OCI-LY1 (cell line): ENCODE data around the gene NAV3.

Experiments used
- H2AFZ ChIP-seq: fragments of 200-600 bp; sonication (generic), shearing (Covaris generic); 2 replicates; pipeline ENCODE4 v1.6.0; 2014; ENCODE audit warnings: antibody characterized with exemption, mild to moderate bottlenecking, low read length
- H3F3A ChIP-seq: fragments of 200-600 bp; sonication (generic), shearing (Covaris generic); 2 replicates; pipeline ENCODE4 v1.6.0; 2014; ENCODE audit warnings: mild to moderate bottlenecking, antibody characterized with exemption, low read length, moderate library complexity; ENCODE audit not compliant: insufficient read depth
- H3K27ac ChIP-seq: fragments of 200-600 bp; sonication (generic); 2 replicates; pipeline ENCODE4 v1.5.1; 2014; ENCODE audit warnings: low read length, mixed run types, mild to moderate bottlenecking, low read depth; ENCODE audit not compliant: poor library complexity, severe bottlenecking
- H3K27me3 ChIP-seq: fragments of 200-600 bp; sonication (generic); 2 replicates; pipeline ENCODE4 v1.6.0; 2014; ENCODE audit warnings: antibody characterized with exemption, mild to moderate bottlenecking, low read length, moderate library complexity; ENCODE audit not compliant: insufficient read depth
- H3K36me3 ChIP-seq: fragments of 200-600 bp; sonication (generic); 2 replicates; pipeline ENCODE4 v1.6.1; 2014; ENCODE audit warnings: mild to moderate bottlenecking, antibody characterized with exemption, low read length, moderate library complexity, mixed read lengths; ENCODE audit not compliant: insufficient read depth
- H3K4me1 ChIP-seq: fragments of 200-600 bp; sonication (generic); 2 replicates; pipeline ENCODE4 v1.5.1; 2014; ENCODE audit warnings: mild to moderate bottlenecking, low read length, moderate library complexity; ENCODE audit not compliant: insufficient read depth, severe bottlenecking
- H3K4me2 ChIP-seq: fragments of 200-600 bp; sonication (generic), shearing (Covaris generic); 2 replicates; pipeline ENCODE4 v1.6.1; 2014; ENCODE audit warnings: low read length
- H3K4me3 ChIP-seq: fragments of 200-600 bp; sonication (generic); 2 replicates; pipeline ENCODE4 v1.5.1; 2014; ENCODE audit warnings: low read length, low read depth, mild to moderate bottlenecking, mixed read lengths; ENCODE audit not compliant: poor library complexity, severe bottlenecking
- H3K79me2 ChIP-seq: fragments of 200-600 bp; shearing (Covaris generic); 2 replicates; pipeline ENCODE4 v1.6.1; 2016; ENCODE audit warnings: mixed run types, low read length, mixed read lengths; ENCODE audit not compliant: insufficient read depth
- H3K9ac ChIP-seq: fragments of 200-600 bp; sonication (generic), shearing (Covaris generic); 2 replicates; pipeline ENCODE4 v1.6.1; 2014; ENCODE audit warnings: mild to moderate bottlenecking, low read length, mixed read lengths
- H3K9me2 ChIP-seq: fragments of 200-600 bp; sonication (generic), shearing (Covaris generic); 2 replicates; pipeline ENCODE4 v1.6.1; 2014; ENCODE audit warnings: low read depth, mild to moderate bottlenecking, low read length, mixed read lengths
- H3K9me3 ChIP-seq: fragments of 200-600 bp; shearing (Covaris generic); 2 replicates; pipeline ENCODE4 v1.6.1; 2014; ENCODE audit warnings: low read length, mixed read lengths
- H4K20me1 ChIP-seq: fragments of 200-600 bp; sonication (generic), shearing (Covaris generic); 2 replicates; pipeline ENCODE4 v1.6.0; 2016; ENCODE audit warnings: mild to moderate bottlenecking, low read length; ENCODE audit not compliant: insufficient read depth
- CTCF ChIP-seq: fragments of 200-600 bp; sonication (generic), shearing (Covaris generic); IDR thresholded peaks from 2 replicates; pipeline ENCODE4 v1.5.1; 2017; ENCODE audit warnings: mild to moderate bottlenecking, antibody characterized with exemption, low read length, moderate library complexity, mixed read lengths
- EZH2 ChIP-seq: fragments of 200-600 bp; sonication (generic), shearing (Covaris generic); IDR thresholded peaks from 2 replicates; pipeline ENCODE4 v1.8.0; 2017; ENCODE audit warnings: borderline replicate concordance, mixed run types, mild to moderate bottlenecking, antibody characterized with exemption, low read length, moderate library complexity, mixed read lengths

The NAV3 gene

GRCh38 chr12:77808534-77808933 is 22.2 kb upstream of the NAV3 start:
- Histone ChIP-seq H3F3A (no peaks in the 10 kb centered on the region), H4K20me1 (no peaks in the 10 kb centered on the region), H3K9me3 (no peaks in the 10 kb centered on the region), H3K79me2 (no peaks in the 10 kb centered on the region), H3K36me3 (no peaks in the 10 kb centered on the region), H3K4me2 (no peak overlapping the region), H3K4me1 (no peaks in the 10 kb centered on the region), H3K9me2 (no peaks in the 10 kb centered on the region), H3K4me3 (no peak overlapping the region), H2AFZ (no peak overlapping the region), H3K27ac (no peak overlapping the region), H3K27me3 (no peaks in the 10 kb centered on the region), H3K9ac (no peak overlapping the region)
- TF ChIP-seq CTCF: no peak
- TF ChIP-seq EZH2: no peak

GRCh38 chr12:77813558-77813957 is 17.1 kb upstream of the NAV3 start:
- no peaks in the 10 kb centered on the region for H3F3A ChIP-seq
- H3K4me2 ChIP-seq: no peak overlapping the region

GRCh38 chr12:77814386-77814785 is 16.3 kb upstream of the NAV3 start:
- no peaks in the 10 kb centered on the region for H3F3A ChIP-seq
- peak overlapping the region; percentile 84 for H2AFZ ChIP-seq
- H3K4me2 ChIP-seq: peak overlapping the region; percentile 23; the same call in 1 of the 2 replicates

More at GRCh38 chr12:77813558-77813957, 17.1 kb upstream of the NAV3 start:
- Histone ChIP-seq H3K4me1 (peaks cover 39% of the 10 kb centered on the region), H3K9me2 (no peaks in the 10 kb centered on the region), H4K20me1 (no peaks in the 10 kb centered on the region), H3K9ac (no peak overlapping the region), H3K79me2 (no peaks in the 10 kb centered on the region), H3K27me3 (no peaks in the 10 kb centered on the region), H2AFZ (peak overlapping the region; percentile 84; the same call in 1 of the 2 replicates), H3K9me3 (no peaks in the 10 kb centered on the region), H3K27ac (no peak overlapping the region), H3K4me3 (no peak overlapping the region), H3K36me3 (no peaks in the 10 kb centered on the region)
- no peak for TF ChIP-seq CTCF
- no peak for TF ChIP-seq EZH2

More at GRCh38 chr12:77814386-77814785, 16.3 kb upstream of the NAV3 start:
- Histone ChIP-seq H3K27me3 (no peaks in the 10 kb centered on the region), H3K36me3 (no peaks in the 10 kb centered on the region), H4K20me1 (no peaks in the 10 kb centered on the region), H3K9ac (no peak overlapping the region), H3K9me2 (no peaks in the 10 kb centered on the region), H3K4me1 (peaks cover 39% of the 10 kb centered on the region), H3K79me2 (no peaks in the 10 kb centered on the region), H3K9me3 (no peaks in the 10 kb centered on the region), H3K27ac (peak overlapping the region; percentile 33), H3K4me3 (no peak overlapping the region)
- TF ChIP-seq CTCF (no peak), EZH2 (no peak)
